Hematopoietic multipotent progenitor cell treated with erythropoietin and hydrocortisone succinate and interleukin-3 and kit ligand, for 8 days (in vitro differentiated cells): Measurements from ENCODE around the gene ROBO1.
A peak's percentile ranks its signal among the peaks of the same experiment; 100 is the strongest.
"Not testable (repeated sequence)": the region's sequence is repeated elsewhere in the genome, so short reads cannot be mapped to it uniquely, and the experiment has no call there.

Experiments used
- DNase-seq: peaks from one replicate; pipeline ENCODE4 v3.0.0-alpha.2; 2015

The ROBO1 gene

DNA sequence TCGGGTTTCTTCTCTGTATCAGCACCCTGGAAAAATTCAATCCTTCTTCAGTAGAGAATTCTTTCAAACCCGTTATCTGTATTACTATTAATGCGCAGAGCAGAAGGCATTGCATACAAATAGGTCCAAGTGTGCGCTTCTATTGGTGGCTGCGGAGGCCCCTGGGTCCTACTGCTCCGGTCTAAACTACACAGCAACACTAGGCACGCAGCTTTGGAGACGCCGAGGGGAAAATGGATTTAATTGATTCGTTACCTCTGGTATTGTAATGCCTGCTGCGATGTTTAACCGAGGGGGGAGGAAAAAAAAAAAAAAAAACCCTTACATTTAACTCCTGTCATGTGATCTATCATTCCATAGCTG lies at the start of gene ROBO1:
ROBO1 (minus strand) TSS at position 94 of the 363 bp plus-strand sequence.
- no peak for DNase-seq

DNA sequence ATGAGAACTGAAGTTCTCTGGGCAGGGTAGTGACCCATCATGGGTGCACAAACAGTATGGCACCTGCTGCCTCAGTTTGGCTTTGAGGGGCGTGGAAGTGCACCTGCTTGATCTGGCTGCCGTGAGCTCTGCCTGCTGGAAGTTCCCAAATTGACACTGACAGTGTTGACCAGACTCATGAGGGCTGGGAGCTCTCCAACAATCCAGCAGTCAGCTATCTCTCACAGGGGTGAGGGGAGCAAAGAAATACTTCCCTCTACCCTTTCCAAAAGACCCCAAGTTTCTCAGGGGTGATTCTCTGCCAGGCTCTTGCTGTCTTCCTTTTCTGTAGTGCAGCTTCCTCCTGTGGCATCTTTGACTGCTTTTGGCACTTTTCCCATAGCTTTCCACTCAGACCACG lies 49.4 kb upstream of the ROBO1 start:
- DNase-seq: no peak

DNA sequence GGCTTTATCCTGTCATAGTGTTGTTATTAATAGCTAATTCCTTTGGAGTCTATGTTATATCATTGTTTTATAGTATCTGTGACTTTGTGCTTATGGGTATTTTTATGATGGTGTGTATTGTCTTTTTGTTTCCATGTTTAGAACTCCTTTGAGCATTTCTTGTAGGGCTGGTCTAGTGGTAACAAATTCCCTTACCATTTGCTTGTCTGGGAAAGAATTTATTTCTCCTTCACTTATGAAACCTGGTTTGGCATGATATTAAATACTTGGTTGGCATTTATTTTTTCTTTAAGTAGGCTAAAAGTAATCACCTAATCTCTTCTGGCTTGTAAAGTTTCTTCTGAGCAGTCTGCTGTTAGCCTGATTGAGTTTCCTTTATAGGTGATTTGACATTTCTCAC lies 47.7 kb upstream of the ROBO1 start:
- DNase-seq: no peak

DNA sequence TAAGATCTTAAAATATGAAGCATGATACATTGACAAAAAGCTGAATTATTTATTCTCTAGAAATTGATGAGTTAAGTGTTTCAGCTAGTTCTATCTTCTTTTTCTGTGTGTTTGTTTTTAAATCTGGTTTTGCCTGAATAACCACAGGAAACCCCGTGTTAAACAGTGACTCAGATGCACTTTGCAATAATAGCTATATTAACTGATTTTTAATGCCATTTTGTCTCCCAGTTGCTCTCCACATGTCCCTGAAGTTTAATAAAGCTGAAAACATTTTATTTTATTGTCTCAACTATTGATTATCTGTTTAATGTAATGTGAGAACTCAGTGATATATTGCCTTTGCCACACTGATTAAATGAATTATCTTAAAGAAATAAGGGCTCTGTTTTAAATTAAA lies 42.8 kb upstream of the ROBO1 start:
- DNase-seq: no peak

DNA sequence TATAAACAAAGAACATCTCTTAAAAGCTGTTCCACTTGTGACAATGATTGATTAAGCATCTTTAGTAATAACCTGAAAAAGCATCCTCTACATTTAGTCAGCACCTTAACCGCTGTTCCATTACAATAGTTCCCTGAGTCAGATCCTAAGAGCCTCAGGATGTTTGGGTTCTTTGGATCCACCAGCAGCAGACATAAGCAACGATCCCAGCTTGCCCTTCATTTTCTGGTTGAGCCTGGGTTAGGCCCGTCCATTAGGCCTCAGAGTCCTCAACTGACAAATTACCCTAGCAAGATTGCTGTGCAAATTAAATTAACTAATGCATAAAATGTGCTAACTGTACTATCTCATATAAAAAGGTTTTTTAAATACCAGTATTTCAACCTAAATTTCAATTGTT lies 42.3 kb upstream of the ROBO1 start:
- no peak for DNase-seq

GRCh38 chr3:79809106-79809505 lies 41.3 kb upstream of the ROBO1 start:
- no peak for DNase-seq

GRCh38 chr3:79808515-79808914 lies 40.7 kb upstream of the ROBO1 start:
- no peak for DNase-seq

DNA sequence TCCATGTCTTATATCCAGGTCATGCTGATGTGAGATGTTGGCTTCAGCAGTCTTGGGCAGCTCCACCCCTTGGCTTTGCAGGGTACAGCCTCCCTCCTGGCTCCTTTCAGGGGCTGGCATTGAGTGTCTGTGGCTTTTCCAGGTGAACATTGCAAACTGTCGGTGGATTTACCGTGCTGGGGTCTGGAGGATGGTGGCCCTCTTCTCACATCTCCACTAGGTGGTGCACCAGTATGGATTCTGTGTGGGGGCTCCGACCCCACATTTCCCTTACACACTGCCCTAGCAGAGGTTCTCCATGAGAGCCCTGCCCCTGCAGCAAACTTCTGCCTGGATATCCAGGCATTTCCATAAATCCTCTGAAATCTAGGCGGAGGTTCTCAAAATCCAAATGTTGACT lies 22.4 kb upstream of the ROBO1 start:
- DNase-seq: not testable (repeated sequence)

DNA sequence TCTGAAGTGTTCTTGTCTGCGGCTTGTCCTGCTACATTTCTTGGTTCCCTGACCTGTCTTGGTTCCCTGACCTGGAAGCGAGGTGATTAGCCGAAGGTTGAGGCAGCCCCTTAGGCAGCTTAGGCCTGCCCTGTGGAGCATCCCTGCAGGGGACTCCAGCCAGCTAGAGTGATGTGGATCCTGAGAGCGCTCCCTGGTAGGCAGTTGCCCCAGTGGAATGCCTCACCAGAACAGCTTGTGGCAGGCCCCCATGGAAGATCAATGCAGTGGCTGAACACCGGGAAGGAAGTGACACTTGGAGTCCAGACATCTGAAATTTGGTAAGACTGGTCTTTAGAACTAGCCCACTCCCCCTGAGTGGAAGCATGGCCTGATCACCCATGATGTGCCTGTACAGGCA lies 5.5 kb upstream of the ROBO1 start:
- no peak for DNase-seq

GRCh38 chr3:79769229-79769628 lies 1.4 kb upstream of the ROBO1 start:
- DNase-seq: no peak

DNA sequence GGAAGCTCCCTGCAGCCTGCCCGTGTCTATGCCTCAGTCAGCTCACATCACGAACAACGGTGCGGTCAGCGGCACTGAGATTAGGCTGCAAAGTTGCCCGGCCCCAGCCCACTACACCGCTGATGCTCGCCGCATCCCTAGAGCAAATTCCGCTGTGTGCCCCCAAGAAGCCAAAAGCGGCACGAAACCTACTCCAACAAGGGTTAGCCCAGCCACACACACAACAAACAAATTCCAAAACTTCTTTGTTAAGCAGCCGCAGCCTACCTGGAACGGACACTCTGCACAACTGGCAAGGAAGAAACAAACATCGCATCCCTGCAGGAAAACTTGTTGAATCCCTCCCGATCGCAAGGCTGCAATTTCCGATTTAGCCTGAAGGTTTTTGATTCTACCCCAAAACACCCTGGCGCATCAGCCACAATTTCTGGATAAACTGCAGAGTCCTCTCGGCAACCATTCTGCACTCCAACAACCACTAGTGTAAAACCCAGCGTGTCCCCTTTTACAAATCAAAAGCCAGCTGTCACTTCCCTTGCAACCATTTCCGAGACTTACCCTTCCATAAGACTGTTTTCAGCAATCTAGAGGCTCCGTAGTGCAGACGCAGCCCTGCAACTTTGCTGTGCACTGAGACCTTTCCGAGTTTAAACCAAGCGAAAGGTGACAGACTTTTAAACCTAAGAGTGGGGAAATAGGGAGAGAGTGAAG lies 449 bp downstream of the ROBO1 start:
- DNase-seq: no peak

DNA sequence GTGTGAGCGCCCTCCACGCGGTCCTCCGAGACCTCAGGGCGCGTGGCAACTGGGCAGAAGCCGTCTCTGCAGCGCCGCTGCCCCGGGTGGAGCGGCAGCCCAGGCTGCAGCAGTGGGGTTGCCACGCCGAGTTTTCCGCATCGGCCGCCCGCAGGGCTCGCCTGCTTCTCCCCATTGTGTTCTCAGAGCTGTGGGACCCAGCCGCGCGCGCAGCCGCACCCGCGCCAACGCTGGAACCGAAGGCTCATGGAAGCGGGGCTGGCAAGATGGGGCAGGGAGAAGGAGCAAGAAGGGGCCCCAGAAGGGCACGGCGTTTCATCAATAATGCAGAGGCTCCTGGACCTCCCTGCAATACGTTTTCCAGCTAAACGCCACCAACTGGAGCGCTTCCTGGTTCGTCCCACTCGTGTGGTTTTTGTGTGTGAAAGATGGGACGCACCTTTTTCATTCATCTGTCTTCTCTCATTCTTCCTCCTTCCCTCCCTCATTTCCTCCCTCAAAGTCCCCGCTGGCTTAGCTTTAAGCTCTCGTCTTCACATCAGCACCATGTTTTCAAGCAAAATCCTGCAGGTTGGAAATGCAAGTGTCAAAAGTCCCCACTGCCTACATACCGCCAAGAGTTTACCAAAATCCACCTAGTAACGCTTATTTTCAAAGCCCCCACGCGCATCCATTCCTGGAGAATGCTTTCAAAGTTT lies 1.2 kb downstream of the ROBO1 start:
- DNase-seq: no peak

DNA sequence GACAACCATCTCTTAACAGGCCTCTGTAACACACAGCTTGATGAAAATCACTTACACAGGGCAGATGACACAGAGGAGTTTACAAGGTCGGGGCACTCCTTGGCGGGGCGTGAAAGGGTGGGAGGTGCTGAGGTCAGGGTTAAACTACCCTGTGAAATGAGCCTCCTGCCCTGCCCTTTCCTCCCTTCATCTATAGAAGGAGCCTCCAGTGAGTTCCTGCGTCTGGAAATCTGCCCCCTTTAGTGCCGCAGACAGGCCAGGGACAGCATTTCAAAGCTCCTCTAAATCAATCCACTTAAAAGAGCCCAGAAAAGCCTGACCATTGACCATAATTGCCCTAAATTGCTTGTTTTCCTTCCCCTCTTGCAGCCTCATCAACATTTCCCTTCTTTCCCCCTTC lies 1.9 kb downstream of the ROBO1 start:
- DNase-seq: no peak

- DNase-seq: no peak
These were observed 6.4 kb downstream of the ROBO1 start for GRCh38 chr3:79761441-79761840.

DNA sequence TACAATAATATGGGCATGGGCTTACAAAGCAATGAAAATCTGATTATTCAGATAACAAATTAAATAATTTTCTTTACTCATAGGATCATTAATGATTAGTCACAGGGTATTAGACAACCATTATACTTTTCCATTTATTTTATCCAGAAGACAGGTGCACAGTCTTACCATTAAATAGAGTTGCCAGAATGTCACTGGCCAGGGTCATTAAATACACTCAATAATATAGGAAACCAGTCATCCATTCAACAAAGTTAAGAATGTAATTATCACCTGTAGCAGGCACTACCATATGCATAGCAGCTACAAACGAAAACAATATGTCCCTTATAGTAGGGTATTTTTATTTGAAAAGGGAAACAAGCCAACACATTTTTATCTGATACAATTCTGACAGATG lies 16.1 kb downstream of the ROBO1 start:
- no peak for DNase-seq

DNA sequence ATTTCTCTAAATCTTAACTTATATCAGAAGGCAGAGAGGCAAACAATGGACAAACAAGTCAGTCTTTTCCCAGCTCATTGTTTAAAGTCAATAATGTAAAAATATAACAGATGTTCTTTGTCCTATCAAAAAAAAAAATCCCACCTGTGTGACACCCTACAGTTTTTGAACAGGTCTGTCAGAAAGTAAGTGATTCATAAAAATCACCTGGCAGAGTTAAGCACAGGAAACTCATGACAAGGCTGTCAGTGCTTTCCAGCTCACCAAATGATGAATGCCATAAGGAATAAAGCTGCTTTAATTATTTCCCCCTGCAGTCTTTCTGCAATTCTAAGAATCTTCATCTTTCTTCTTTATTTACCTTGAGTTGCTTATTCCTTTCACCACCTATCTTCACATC lies 30.3 kb downstream of the ROBO1 start:
- no peak for DNase-seq

DNA sequence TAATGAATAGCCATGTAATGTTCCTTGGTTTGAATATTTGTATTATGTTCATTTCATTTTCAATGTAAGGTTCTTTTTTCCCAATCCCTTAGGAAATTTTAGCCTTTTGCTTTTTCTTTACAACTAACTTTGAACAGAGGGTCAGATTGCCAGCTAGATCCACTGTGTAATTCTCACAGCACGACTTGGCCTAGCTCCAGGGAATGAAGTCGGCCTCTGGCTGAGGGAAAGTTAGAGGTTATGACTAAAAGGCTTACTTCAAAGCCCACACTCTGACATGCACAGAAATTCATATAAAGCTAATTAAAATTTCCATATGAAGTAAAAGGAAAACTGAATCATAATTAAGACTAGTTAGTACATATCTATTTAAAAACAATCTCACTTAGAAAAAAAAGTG lies 38.7 kb downstream of the ROBO1 start:
- no peak for DNase-seq

DNA sequence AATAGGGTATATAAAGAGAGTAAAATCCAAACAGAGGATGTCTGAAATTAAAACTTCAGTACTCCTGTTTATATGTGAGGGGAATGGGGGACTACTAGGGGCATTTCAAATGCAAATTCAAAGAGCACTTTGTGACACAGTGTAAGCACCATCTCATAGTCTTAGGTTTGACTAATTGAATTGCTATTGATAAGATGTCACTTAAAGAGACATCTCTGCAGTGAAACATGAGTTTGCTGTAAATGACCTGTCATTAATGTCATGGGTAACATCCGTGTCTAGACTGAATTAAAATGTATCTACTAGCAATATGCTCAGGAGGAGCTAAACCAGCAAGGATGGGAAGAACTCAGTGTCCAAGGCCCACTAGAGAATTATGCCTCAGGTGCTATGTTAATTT lies 41.0 kb downstream of the ROBO1 start:
- DNase-seq: no peak

DNA sequence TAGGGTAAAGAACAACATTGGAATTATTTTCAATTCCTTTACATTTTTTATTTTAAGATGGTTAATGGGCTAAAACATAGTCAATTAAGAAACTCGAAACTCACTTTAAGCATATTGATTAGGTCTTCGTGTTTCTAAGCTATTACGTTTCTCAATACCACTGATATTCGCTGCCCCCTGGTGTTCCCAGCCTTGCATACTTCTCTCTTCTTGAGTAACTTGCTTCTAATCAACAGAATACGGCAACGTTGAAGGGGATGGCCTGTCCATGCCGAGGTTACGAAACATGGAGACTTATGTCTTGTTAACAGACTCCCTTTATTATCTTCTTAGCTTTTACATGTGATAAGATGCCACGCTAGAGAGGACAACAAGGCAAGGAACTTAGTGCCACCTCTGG lies 43.6 kb downstream of the ROBO1 start:
- DNase-seq: peak; percentile 2

- no peak for DNase-seq
These were observed 77.7 kb downstream of the ROBO1 start for GRCh38 chr3:79690072-79690471.

- no peak for DNase-seq
These were observed 82.7 kb downstream of the ROBO1 start for GRCh38 chr3:79685108-79685507.

DNA sequence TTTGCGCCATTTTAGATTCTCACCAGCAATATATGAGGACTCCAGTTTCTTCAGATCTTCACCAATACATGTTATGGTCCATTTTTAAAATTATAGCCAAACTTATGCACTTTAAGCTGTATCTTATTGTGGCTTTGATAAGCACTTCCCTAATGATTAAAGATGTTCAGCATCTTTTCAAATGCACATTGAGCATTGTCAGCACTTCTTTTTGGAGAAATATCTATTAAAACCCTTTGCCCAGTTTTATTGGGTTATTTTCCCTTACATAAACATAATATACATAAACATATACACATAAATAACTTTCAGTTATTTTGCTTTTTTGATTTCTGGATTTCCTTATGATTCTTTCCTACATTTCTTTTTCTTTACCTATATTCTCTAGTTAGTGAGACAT lies 83.8 kb downstream of the ROBO1 start:
- no peak for DNase-seq

GRCh38 chr3:79672731-79673130 lies 95.1 kb downstream of the ROBO1 start:
- no peak for DNase-seq

GRCh38 chr3:79672075-79672474 lies 95.7 kb downstream of the ROBO1 start:
- DNase-seq: no peak

GRCh38 chr3:79670178-79670577 lies 97.6 kb downstream of the ROBO1 start:
- DNase-seq: no peak
